GM21360 (cell line): Measurements from ENCODE around the gene GAGE10.
"Not testable (repeated sequence)": the region's sequence is repeated elsewhere in the genome, so short reads cannot be mapped to it uniquely, and the experiment has no call there.

Experiments
- ATAC-seq: cut with Tn5 transposase; IDR thresholded peaks from one replicate; pipeline ENCODE4 v1.9.1; 2021; ENCODE audit warnings: mild to moderate bottlenecking, moderate library complexity; ENCODE audit not compliant: unreplicated experiment

The GAGE10 gene

DNA sequence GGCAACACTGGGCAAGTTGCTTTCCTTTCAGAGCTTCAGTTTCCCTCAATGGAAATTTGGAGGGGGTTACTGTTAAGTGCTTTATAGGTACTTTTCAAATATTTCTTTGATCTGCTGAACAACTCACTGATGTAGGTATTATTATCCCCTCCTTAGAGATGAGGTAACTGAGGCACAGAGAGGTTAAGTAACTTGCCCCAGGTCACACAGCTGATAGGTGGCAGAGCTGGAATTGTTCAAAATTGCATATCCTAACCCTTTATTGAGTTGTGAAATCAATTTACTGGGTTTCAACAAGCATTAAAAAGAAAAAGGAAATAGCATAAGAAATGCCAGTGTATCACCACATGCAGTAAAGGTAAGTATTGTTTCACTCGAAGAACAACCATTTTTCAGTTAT is 27.2 kb upstream of the GAGE10 start:
- ATAC-seq: no peak

DNA sequence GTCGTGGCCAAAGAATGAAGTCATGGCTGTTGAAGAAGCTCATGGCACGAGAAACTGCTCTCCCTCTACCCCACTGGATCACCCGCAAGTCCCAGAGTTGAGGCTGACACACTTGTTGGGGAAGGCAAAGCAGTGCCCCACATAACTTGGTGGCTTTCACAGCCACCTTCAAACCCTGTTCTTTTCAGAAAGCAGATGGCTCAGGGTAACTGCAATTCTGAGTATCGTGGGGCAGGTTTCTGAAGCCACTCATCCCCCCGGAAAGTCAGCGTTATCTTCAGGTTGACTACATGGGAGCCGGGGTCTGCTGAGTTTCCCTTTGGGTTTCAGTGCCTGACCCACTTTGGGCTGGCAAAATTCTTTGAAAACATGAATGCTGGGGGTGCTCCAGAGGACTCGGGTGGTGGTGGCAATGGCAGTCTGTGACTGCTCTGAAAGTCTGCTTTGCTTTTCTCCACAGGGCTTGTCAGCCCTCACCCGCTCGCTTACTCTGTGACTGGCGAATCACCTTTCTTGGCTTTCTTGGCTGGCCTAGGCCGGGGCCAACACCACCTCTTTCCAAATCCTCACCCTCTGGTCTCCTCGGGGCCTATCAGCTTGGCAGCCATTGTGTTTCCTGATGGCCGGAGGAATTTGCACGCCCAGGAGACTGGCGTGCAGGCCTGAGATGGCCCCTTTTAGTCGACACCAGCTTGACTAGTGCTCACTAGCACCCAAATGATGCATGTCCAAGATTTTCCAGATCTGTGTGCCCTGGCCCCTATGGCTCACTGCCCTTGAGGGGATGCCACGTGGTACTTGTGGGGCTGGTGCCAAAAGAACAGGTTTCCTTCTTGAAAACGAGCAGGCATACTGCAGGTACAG is 26.5 kb upstream of the GAGE10 start:
- no peak for ATAC-seq

DNA sequence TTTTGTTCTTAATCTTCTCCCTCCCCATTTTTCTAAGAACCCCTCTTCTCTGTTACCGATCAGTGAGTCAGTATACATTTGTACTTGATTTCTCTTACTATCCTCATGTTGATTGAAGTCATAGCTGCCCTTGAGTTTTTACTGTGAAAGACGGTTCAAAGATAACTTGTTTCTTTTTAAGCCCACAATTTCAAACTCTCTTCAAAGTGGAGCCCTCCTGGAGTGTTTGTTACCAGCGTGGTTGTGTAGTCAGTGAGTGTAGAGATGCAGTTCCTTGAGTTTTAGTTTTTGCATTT is 26.0 kb upstream of the GAGE10 start:
- ATAC-seq: no peak

DNA sequence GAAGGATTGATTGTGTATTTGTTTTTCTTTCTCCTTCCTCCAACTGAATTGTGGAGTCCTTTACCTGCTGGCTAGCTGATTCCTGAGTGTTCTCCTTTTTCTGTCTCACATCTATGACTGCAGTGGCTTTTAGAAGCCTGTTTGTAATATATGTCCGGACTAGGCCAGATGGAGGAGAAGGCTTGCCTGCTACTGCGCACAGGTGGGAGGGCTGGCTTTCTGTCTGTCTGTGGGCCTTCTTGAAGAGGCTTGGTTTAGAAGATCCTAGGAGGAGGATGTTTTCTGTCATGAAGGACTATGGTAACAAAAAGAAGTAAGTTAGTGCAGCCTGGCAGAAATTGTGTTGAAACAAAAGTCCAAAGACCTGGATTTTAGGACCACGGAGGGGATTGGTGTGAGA is 25.4 kb upstream of the GAGE10 start:
- no peak for ATAC-seq

DNA sequence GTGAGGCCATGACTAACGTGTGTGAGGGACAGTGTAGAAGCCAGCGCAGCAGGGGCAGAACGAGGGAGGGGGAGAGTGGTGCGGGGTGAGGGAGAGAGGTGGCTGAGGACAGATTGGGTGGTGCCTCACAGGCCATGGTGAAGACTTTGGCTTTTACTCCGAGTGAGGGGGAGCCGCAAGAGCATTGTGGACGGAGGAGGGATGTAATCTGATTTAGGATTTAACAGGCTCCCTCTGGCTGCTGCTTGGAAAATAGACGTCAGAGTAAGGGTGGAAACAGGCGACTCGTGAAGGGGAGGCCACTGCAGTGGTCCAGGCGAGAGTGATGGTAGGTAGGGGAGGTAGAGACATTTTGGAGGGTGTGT is 20.8 kb upstream of the GAGE10 start:
- ATAC-seq: no peak

DNA sequence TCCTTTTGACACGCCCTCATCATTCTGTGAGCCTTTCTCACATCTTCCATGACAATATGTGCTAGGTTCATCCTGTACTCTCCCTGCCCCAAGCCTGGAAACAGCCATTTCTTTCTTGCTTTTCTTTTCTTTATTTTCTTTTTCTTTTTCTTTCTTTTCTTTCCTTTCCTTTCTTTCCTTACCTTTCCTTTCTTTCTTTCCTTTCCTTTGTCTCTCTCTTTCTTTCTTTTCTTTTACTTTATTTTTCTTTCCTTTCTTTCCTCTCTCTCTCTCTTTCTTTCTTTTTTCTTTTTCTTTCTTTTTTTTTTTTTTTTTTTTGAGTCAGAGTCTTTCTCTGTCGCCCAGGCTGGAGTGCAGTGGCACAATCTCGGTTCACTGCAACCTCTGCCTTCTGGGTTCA is 19.2 kb upstream of the GAGE10 start:
- ATAC-seq: no peak

DNA sequence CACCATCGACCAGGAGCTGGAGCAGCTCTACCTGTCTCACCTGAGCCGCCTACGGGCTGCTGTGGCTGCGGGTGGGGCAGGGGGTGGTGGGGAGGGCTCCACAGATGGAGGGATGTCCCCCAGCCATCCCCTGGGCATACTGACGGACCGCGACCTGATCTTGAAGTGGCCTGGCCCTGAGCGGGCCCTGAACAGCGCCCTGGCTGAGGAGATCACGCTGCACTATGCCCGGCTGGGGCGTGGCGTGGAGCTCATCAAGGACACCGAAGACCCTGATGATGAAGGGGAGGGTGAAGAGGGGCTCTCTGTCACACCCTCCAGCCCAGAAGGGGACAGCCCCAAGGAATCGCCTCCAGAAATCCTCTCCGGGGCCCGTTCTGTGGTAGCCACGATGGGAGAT is 17.3 kb upstream of the GAGE10 start:
- no peak for ATAC-seq

DNA sequence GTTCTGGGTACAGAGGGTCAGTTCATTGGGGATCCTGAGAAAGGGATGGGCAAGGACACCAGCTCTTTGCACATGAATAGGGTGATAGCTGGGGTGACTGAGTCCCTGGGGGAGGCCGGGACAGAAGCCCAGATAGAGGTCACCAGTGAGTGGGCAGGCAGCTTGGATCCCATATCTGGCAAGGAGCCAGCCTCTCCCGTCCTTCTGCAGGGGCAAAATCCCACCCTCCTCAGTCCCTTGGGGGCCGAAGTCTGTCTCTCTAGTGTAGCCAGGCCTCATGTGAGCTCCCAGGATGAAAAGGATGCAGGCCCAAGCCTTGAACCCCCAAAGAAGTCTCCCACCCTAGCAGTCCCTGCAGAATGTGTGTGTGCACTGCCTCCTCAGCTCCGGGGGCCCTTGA is 16.9 kb upstream of the GAGE10 start:
- no peak for ATAC-seq

DNA sequence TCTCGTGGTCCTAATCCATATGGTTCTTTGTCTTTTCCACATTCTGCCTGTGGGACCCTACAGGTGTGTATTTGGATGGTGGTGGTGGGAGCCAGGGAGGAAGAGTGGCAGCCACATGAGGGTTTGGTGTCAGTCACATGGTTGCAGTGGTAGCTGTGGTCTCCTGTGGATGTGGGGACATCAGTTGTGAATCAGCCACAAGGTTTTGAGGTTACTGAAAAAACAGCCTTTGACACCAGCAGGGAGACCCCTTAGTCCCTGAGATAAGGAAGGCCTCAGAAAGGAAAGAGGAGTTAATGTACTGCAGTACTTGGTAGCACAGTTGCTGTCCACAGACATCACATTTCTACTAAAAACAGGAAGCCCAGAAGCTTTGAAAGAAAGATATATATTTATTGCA is 15.8 kb upstream of the GAGE10 start:
- no peak for ATAC-seq

DNA sequence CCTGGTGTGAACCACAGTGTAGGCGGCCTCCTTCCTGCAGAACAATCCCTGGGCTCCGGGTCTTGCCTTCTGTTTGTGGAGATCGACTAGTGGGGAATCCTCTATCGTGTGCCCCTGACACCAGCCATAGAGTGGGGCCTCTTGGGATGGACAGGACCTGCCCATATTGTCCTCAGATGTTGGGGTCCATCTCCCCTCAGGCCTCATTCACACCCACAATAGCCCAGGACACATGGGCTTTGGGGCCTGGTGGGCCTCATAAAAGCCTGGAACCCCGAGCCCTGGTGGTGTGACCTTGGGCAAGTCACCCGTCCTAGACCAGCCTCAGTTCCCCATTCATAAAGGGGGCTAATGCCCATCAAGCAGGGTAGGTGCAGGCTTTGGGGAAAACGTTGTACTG is 13.2 kb upstream of the GAGE10 start:
- no peak for ATAC-seq

DNA sequence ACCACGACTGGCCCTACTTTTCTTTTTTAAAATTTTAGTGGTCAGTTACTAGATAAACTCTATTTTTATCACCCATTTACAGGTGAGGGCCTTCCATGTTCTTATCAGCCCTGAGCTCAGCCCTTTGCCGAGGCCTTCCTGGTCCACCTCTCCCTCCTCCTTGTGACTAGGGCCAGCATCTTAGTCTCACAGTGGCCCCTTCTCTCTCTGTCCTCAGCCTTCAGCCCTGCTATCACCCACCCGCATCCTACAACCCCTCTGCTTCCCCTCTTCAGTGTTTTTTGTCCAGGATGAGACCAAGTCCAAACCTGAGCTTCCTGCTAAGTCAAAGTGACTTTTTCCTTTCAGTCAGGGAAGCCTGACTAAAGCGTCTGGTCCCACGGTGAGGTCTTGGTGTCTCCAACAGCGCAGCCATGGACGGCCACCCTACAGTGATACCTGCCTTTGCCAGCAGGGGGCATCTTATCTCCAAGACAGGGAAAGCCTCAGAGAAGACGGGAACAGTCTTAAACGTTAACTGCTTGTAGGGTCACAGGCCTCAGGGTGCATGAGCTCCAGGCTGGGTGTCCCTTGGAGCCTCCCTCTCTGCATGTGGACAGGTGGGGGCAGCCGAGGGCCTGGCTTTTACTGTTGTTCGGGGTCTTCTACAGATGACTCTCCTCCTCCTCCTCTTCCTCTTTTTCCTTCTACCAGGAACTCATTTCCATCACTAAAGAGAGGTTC is 11.7 kb upstream of the GAGE10 start:
- no peak for ATAC-seq

DNA sequence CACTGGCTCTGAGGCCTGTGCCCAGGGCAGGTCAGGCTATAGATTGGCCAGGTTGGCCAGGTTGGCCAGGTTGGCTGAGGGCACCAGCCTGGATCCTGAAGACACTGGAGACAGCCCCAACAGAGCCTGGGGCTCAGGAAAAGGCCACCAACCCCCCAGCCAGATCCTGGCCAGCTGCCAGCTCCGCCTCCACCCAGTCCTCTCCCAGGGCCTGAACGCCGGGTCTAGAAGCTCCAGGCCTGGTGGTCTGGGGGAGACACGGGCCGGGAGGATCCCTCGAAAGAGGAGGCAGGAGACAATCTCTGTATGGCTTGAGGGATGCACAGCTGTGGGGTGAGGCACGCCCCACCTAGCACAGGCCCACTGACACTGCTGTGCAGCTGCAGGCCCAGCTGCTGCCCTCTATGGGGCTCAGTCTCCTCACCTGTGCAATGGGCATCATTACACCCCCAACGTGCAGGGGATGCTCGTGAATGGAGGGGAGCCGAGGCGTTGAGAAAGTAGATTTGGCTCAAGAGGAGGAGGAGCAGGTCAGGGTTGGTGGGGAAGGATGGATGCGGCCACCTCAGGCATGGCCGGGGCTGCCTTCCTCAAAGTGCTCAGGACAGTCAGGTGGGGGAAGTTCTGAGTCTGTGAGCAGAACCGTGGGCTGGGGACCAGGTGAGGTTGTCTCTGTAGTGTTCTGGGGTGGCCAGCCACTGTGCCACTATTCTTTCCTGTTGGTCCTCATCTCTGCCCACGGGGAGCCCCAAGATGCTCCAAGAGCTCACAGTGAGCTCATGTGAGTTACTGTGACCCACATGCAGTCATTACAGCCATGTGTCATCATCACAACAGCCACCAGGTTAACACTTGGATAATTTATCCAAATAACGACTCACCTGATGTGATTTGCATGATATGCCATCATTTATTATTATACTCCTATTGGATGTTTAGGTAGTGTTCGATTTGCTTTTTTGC is 10.8 kb upstream of the GAGE10 start:
- ATAC-seq: no peak

DNA sequence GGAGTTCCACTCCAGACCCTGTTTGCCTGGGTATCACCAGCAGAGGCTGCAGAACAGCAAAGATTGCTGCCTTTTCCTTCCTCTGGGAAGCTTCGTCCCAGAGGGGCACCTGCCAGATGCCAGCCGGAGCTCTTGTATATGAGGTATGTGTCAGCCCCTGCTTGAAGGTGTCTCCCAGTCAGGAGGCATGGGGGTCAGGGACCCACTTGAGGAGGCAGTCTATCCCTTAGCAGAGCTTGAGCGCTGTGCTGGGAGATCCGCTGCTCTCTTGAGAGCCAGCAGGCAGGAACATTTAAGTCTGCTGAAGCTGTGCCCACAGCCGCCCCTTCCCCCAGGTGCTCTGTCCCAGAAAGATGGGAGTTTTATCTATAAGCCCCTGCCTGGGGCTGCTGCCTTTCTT is 4.2 kb upstream of the GAGE10 start:
- not testable (repeated sequence) for ATAC-seq

DNA sequence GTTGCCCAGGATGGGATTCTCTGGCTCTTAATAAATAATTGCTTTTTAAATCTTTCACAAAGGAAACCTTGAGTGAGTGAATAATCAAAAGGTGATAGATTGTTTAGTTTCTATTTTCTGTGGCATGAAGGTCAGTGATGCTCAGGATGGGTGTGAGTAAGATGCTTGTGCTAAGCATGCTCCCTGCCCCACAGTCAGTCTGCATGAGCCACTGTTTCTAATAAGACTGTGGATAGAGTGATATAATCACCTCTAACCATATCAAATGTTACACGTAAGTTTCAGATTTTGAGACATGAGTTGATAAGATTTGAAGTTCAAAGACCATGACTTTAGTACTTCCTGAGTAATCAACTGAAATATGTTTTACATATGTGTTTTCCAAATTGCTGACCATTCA is 2.7 kb upstream of the GAGE10 start:
- ATAC-seq: no peak

DNA sequence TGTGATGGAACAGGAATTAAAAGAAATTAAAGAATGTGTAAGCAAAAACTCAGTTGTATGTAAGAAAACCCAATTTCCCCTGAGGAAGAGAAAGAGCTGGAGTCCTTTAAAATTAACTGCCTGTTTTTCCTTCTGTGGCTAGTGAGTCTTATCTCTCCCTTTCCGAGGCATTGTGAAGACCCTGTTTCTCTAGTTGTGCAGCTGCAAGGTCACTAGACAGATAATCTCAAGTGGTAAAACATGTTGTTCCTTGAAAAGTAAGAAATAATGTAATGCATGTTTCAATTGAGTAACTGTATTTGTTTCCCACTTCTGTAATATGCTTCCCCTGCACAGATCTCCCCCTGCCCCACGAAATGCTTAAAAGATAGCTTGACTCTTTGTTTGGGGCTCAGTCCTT is 4.3 kb downstream of the GAGE10 start:
- not testable (repeated sequence) for ATAC-seq

DNA sequence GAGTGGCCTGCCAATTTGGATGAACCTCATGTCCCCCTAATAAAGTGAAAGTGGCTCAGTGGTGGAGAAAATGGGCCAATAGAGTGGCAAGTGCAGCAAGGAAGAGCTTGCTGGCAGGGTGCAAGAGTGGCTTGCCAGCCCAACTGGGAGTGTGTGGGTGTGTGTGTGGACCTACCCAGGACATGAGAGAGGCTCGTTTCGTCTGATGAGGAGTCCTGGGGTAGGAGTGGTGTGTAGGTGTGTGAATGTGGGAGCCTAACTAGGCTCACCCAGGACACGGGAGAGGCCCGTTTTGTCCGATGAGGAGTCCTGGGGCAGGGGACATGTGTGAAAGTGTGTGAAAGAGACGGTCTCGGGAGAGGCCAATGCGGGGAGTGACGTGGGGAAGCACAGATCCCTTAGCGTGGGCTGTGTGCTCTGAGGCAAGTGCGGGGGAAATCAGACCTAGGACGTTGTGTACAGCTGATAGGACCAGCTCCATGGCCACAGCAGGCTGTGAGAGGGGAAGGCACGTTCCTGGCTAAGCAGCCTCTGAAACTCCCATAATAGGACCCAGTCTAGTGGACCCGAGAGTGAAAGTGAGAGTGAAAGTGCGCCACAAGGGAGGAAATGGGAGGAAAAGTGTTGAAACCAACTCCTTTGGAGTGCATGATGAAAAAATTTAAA is 5.3 kb downstream of the GAGE10 start:
- ATAC-seq: no peak

DNA sequence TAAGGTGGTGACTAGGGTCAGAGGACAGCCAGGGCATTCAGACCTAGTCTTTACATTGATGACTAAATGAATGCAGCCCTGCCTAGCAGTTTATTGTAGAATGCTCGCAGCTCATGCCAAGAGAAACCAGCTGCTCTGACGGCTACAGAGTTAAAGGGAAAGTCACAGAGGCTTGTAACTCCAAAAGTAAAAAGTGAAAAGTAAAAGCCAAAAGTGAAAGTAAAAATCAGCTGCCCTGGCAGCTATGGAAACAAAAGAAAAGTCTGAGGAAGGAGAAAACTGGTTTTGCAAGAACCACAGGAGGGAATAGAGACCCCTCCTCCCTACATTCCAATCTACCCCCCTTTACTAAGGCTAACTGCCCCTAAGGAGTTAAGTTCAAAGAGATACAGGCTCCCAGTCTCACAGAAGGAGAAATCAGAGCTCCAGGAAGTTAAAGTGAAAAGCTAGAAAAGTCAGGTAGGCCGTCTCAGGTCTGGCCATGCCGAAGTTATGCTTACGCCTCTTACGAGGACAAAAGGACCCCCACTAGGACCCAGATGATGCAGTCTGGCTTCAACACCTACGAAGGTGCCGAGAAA is 6.0 kb downstream of the GAGE10 start:
- ATAC-seq: no peak

DNA sequence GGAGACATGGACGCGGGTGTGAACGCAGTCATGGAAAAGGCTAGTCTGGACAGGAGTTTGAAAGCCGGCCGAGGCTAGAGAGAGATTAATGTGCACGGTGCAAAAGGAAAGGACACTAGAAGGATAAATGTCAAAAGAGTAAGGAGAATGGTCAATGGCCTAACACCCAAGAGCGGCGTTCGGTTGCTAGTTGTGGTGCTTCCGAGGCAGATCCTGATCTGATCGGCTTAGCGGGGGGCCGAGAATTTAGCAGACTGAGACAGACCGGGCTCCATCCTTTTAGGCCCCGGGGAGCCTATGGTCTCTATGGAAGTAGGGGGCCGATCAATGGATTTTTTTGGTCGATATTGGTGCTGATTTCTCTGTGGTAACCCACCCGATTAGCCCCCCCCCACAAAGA is 6.9 kb downstream of the GAGE10 start:
- ATAC-seq: no peak

DNA sequence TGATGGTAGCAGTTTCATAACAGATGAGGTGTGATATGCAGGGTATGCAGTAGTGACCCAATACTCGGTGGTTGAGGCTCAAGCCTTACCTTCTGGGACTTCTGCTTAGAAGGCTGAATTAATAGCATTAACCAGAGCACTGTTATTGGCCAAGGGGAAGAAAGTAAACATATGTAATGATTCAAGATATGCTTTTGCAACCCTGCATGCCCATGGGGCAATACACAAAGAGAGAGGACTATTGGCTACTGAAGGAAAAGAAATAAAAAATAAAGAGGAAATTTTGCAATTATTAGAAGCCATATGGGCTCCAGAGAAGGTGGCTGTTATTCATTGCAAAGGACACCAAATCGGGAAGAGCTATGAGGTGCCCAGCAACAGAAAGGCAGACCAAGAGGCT is 8.7 kb downstream of the GAGE10 start:
- no peak for ATAC-seq

DNA sequence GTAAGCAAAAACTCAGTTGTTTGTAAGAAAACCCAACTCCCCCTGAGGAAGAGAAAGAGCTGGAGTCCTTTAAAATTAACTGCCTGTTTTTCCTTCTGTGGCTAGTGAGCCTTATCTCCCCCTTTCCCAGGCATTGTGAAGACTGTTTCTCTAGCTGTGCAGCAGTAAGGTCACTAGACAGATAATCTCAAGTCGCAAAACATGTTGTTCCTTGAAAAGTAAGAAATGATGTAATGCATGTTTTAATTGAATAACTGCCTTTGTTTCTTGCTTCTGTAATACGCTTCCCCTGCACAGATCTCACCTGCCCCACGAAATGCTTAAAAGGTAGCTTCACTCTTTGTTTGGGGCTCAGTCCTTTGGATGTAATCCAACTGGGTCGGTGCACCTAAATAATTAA is 12.6 kb downstream of the GAGE10 start:
- ATAC-seq: no peak

DNA sequence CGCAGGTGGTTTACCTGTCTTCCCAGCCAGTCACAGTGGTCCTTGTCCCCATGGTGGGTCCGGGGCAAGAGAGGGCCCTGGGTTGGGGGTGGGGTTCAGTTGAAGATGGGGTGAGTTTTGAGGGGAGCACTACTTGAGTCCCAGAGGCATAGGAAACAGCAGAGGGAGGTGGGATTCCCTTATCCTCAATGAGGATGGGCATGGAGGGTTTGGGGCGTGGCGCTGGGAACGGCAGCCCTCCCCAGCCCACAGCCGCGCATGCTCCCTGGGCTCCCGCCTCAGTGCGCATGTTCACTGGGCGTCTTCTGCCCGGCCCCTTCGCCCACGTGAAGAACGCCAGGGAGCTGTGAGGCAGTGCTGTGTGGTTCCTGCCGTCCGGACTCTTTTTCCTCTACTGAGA is 18.3 kb downstream of the GAGE10 start, which contains the start of gene GAGE12J:
Gene GAGE12J, plus strand, starts transcription at position 301 of the 400 bp plus-strand sequence. CDS start 1,157 bp downstream, outside the sequence.
- ATAC-seq: not testable (repeated sequence)
